NK-92 treated with Interleukin-12 subunit alpha and Interleukin-12 subunit beta, amount 100 ng/mL, for 24 hours (cell line): ENCODE results near the gene ZNF586.
"Not testable (repeated sequence)": the region's sequence is repeated elsewhere in the genome, so short reads cannot be mapped to it uniquely, and the experiment has no call there.

Experiments
- DNase-seq: peaks from one replicate; lab custom pipeline; 2025; lab: John Stamatoyannopoulos, UW

ZNF586 gene

DNA sequence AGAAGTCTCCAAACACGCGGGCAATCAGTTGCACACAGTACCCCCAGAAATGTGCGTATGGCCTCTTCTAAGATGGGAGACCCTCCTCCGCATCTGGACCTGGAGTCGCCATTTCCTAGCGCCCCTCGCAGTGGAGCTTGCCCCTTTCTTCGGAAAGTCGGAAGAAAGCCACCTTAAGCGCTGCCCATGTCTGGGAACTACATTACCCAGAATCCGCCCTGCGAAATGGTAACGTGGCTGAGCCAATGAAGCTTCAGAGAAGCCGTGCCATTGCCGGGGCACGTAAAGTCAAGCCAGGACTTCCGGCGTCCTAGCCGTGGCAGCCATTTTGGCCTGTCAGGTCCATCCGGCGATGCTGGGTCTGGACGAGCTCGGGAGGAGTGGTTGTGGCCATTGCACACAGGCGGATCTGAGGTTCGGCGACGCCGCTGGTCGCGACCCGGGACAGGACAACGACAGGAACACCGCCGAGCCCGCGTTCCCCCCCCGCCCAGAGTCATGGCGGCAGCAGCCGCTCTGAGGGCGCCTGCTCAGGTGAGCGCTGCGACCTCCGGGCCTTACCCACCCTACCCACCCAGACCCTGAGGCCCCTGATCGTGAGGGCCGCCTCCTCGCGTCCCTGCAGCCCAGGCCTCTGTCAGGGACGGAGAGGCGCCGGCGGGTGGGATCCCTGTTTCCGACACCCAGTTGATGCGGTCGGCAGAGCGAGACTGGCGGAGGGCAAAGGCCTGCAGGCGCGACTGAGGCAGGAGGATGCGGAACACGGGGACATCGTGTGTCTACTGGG is at the start of gene ZNF586:
Gene ZNF586 (plus strand): TSS at position 332 of the 787 bp plus-strand sequence. CDS start 167 bp downstream, at position 499.
- DNase-seq, result no peak

DNA sequence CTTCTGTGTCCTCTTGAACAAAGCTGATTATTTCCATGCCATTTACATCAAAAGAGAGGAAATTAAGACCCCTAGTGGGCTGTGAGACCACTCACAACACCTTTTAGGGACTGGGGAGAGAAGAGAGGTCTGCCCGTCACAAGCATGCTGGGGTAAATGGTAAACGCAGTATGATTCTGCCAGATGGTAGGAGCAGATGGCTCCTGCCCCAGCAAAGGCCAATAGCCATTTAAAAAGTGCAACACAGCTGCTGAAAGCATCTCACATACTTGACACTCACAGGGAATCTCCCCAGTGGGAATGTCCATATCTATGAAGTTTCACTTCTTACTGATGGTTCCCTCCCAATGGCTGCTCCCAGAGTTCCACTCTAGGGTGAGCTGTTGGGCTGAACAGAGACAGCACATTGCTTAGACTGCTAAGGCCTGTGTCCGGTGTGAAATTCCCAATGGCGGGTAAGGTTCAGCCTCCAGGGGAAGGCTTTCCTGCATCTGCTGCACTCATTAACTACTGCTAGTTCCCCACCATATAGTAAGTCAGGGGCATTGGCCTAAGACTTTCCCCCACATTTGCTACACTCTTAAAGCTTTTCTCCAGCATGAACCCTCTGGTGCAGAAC is 49.5 kb upstream of the ZNF586 start:
- no peak for DNase-seq

DNA sequence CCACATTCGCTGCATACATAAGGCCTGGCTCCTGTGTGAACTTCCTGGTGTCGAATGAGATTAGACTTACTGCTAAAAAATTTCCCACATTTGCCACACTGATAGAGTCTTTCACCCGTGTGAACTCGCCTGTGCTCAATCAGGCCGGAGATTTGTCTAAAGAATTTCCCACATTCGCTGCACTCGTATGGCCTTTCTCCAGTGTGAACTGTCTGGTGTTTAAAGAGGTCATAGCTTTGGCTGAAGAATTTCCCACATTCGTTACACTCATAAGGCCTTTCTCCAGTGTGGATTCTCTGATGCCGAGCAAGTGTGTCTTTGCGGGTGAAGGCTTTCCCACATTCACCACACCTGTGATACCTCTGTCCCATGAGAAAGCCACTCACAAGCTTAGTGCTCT is 48.6 kb upstream of the ZNF586 start:
- no peak for DNase-seq

DNA sequence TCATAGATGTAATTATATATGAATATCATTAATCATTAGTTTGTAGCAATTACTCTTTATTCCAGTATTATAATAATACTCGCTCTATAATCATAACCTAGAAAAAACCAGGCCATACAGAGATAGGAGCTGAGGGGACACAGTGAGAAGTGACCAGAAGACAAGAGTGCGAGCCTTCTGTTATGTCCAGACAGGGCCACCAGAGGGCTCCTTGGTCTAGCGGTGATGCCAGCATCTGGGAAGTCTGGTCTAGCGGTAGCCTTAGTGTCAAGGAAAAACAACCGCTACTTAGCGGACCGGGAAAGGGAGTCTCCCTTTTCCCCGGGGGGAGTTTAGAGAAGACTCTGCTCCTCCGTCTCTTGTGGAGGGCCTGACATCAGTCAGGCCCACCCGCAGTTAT is 31.2 kb upstream of the ZNF586 start:
- not testable (repeated sequence) for DNase-seq

DNA sequence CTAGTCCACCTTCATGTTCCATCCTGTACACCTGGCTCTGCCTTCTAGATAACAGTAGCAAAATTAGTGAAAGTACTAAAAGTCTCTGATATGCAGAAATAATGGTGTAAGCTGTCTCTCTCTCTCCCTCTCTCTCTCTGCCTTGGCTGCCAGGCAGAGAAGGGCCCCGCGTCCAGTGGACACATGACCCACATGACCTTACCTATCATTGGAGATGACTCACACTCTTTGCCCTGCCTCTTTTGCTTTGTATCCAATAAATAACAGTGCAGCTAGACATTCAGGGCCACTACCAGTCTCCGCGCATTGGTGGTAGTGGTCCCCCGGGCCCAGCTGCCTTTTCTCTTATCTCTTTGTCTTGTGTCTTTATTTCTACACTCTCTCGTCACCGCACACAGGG is 30.7 kb upstream of the ZNF586 start:
- not testable (repeated sequence) for DNase-seq

DNA sequence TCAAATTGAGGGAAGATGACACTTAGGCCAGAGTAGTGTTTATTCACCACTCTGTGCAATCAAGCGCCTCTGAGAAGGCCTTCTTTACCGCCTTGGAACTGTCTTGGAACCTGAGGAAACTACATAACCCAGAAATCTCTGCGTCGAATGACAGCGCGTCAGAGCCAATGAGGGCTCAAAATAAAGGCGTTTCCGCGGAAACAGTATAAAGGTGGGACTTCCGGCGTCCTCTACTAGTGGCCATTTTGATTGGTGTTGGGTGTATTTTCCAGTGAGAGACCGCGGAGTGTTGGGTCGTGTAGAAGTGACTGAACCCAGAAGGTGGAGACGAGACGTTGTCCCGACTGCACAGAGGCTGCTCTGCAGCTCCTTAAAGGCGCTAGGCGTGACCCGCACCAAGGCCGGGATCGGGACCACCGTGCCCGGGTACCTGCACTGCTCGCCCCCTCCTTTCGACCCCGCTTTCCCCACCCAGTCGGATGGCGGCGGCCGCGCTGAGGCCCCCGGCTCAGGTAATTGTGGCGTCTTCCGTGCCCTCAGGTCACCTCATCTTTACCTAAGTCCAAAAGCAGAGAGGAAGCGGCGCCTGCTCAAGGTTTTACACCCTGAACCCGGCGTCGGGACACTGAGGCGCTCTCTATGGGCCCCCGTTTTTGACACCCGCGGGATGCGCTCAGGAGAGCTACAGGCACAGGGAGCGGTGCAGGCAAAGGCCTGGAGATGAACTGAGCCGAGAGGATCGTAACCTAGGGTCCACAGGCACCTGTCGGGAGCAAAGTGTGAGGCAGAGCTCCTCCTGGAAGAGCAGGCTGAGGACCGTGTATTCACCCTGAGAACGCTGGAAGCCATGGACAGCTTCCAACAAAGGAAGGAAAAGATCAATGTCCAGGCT is 22.6 kb upstream of the ZNF586 start, which contains the start of gene ZNF776:
Gene ZNF776 (plus strand): TSS at position 236 of the 892 bp plus-strand sequence. CDS start 244 bp downstream, at position 480.
- DNase-seq, result peak; percentile 41

DNA sequence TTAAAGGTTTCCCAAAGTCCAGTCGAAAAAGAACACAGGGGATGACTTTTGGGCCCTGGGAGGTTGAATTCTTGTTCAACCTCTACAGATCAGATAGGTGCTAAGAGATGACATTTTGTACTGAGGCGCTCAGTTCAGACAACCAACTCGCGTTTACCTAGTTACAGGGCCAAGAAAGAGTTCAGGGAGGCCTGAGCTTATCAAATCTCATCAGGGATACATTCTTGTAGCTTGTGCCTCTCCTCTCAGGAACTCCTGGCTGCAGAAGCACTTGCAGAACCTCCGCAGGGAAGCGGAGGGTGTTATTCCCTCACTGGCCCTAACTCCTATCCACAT is 22.0 kb upstream of the ZNF586 start:
- no peak for DNase-seq

DNA sequence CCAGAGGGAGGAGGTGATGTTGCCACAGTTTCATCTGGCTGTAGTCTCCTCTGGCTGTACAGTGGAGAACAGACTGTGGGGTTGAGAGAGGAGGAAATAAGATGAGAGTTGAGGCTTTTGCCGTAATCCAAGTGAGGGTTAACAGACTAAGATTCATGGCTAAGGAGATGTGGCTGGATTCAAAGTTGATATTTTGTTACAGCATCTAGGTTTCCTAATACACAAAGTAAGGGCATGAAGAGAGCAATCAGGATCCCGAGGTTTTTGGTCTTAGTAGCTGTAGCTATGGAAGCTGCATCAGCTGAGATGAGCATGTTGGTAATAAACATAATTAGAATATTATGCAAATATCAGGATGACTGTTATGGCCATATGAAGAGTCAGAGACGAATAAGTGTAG is 21.4 kb upstream of the ZNF586 start:
- no peak for DNase-seq

DNA sequence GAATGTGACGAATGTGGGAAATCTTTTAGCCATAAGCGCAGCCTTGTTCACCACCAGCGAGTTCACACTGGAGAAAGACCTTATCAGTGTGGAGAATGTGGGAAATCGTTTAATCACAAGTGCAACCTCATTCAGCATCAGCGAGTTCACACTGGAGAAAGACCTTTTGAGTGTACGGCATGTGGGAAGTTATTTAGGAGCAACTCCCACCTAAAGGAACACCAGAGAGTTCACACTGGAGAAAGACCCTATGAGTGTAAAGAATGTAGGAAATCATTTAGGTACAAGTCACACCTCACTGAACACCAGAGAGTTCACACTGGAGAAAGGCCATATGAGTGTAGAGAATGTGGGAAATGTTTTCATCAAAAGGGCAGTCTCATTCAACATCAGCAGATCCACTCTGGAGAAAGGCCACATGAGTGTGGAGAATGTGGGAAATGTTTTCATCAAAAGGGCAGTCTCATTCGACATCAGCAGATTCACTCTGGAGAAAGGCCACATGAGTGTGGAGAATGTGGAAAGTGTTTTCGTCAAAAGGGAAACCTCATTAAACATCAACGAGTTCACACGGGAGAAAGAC is 15.3 kb upstream of the ZNF586 start:
- DNase-seq, result no peak

DNA sequence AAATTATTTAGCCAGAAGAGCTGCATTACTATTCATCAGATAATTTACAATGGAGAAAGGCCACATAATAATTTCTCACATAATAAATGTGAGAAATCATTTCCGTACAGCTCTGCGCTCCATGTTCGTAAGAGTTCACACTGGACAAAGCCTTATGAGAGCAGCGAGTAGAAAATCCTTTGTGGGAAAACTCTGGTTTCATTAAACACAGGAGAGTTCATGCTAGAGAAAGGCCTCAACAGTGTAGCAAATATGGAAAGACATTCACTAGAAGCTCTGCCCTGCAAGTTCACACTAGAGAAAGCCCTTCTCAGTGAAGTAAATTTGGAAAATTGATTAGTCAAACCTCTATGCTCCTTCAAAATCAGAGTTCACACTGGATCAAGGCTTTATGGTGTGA is 14.4 kb upstream of the ZNF586 start:
- no peak for DNase-seq

DNA sequence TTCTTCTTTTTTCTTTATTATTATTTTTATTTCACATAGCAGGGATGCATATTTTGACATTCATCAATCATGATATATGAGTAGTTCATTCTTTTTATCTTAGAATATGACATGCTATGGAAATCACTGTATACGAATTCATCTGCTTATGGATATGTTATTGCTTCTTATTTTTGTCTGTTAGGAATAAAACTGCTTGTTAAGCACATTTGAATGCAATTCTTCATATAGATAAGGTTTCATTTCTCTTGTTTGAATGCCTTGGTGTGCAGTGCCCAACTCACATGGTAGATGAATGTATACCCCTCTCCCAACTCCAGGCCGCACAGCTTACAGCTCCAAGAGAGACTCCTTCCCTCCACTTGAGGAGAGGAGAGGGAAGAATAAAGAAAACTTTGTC is 11.5 kb upstream of the ZNF586 start:
- DNase-seq, result no peak

DNA sequence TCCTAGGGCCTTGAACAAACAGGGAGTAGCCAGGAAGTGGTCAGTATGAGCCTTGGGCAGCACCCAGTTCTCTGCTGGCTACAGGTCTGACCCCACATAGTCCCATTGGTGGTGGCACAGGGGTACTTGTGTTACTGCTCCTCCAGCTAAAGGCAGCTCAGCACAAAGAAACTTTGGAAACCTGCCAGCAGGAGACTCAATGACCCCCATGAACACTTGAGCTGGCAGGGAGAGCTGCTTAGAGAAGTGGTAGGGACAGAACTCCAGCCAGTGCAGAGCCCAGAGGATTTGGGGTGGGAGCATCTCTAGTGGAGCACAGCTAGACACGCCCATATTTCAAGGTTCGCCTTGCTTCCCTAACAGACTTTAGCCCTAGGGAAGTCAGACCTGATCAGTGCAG is 10.4 kb upstream of the ZNF586 start:
- DNase-seq, result no peak

DNA sequence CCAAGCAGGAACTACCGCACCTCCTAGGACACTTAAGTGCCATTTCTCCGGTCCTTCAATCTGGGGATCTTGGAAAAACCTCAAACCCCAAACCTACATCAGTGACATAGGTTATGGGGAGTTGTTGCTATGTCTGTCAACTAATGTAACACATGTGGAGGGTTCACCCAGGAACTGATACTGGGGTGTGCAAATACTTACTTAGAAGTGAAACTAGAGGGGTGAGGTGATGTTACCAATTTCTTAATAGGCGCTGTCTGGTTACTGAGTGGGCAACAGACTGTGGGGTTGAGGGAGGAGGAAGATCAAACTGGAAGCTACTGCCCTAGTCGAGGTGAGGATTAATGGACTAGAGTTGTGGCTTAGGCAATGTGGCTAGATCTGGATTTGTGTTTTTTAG is 1.9 kb downstream of the ZNF586 start:
- DNase-seq, result no peak

DNA sequence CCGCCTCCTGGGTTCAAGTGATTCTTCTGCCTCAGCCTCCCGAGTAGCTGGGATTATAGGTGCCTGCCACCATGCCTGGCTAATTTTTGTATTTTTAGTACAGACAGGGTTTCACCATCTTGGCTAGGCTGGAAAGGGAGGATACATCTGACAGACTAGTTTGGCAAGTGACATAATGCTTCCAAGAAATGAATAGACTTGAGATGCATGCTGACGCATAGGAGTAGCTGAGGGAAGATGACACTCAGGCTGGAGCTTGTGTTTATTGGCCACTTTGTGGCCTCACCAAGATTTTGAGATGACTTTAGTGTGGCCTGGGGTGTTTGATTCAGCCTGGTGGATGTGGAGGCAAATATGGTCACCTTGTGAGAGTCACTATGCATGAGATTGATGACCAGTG is 4.0 kb downstream of the ZNF586 start:
- no peak for DNase-seq

DNA sequence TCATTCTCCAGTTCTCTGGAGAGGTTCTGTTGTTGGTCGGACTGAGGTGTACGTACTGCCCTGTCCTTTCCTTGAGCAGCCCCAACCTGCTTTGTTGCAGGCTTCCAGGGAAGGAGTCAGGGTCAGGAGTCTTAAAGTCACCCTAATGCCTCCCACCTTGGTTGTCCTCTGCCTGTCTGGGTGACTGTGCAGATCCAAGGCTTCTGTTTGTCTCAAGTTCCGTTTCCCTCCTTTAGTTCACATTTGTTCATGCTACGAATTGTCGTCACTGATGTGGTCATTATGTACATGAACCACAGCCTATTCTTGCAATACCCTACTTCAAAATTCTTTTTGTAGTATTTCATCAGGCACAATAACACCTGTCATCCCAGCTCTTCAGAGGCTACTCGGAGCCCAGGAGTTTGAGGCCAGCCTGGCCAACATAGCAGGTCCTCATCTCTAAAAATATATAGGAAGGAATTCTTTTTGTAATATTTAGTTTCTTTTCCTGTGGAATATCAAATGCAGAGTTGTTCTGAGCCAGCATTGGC is 7.4 kb downstream of the ZNF586 start:
- DNase-seq, result no peak

DNA sequence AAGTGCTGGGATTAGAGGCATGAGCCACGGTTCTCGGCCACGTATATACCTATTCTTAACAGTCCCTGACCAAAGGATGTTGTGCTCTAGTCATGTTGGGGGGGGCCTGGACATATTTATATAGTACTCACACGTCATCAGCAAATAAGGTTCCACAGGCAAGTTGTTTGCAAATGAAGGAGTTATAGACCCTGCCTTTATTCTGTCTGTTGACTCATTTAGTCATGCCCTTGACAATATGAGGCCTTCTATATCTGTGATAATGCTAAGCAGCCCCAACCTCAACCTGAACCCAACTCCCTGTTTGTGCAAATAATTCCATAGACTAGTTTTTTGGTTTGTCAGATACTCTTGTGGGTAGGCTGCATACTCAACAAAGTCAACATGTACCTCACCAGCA is 8.9 kb downstream of the ZNF586 start:
- no peak for DNase-seq

DNA sequence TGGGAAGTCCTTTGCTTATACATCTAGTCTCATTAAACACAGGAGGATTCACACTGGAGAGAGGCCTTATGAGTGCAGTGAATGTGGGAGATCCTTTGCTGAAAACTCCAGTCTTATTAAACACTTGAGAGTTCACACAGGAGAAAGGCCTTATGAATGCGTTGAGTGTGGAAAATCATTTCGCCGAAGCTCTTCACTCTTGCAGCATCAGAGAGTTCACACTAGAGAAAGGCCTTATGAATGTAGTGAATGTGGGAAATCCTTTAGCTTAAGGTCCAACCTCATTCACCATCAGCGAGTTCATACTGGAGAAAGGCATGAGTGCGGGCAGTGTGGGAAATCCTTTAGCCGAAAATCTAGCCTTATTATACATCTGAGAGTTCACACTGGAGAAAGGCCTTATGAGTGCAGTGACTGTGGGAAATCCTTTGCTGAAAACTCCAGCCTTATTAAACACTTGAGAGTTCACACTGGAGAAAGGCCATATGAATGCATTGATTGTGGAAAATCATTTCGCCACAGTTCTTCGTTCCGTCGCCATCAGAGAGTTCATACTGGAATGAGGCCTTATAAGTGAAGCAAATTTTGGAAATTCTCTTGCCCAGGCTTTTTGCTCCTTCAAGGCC is 9.9 kb downstream of the ZNF586 start:
- no peak for DNase-seq

DNA sequence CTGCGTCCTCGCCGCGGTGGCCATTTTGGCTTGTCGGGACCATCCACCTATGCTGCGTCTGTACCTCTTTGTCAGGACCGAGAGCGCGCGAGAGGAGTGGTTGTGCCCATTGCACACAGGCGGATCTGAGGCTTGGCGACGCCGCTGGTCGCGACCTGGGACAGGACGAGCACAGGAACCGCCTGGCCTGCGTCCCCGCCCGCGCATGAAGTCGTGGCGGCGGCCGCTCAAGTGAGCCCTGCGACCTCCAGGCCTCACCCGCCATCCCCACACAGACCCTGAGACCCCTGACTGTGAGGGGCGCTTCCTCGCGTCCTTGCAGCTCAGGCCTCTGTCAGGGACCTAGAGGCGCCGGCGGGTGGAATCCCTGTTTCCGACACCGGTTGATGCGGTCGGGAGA is 16.8 kb downstream of the ZNF586 start:
- DNase-seq, result no peak

DNA sequence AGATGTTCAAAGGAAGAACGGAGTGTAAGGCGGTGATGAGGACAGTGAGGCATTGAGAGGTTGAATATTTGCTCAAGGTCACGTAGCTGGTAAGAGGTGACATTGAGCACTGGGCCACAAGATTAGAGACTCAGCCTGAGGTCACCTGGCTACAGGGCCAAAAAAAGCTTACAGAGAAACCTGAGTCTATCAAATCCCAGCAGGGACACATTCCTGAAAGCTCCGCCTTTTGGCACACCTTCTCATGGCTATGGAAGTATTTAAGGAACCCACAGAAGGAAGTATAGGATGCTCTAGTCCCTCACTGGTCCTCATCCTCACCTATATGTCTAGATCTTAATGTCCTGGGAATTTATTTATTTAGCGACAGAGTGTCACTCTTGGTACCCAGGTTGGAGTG is 17.4 kb downstream of the ZNF586 start:
- no peak for DNase-seq

DNA sequence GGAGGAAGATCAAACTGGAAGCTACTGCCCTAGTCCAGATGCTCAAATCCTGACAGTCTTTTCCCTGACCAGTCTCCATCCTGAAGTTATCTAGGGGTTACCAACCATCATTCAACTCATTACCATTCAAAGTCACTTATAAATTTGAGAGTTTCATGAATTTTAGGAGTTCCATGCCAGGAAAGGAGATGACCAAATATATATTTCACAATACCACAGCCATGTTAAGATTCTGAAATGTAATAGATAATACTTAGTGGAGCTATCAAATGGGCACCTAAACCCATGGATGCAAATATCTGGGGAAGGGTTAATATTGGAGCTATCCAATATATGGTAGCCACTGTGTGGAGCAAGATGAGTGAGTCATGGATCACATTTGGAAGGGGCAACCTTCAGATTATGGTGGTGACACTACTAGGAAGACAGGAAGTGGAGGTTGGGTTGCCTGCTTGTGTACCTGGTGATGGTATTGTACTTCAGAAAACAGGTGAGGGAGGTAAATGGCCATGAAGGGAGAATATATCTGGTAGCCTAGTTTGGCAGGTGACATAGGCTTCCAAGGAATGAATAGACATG is 18.7 kb downstream of the ZNF586 start:
- DNase-seq, result no peak

DNA sequence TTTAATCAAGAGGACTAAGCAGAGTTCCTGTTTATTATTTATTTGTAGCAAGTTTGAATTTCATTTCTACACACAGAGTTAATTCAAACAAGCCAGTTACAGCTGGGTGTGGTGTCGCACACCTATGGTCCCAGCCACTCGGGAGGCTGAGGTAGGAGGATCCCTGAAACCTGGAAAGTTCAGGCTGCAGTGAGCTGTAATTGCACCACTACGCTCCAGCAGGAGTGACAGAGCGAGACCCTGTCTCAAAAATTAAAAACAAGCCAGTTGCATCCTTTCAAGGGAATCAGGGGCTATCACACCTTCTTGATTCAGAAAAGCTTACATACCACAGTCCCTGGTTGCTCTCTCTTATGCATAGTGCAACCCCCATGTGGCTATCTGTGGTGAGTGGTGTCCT is 19.8 kb downstream of the ZNF586 start:
- no peak for DNase-seq
